GM18873 (cell line): ENCODE data around the gene CCDC97.
"Not testable (repeated sequence)": the region's sequence is repeated elsewhere in the genome, so short reads cannot be mapped to it uniquely, and the experiment has no call there.

ENCODE experiments used
- ATAC-seq: cut with Tn5 transposase; IDR thresholded peaks from one replicate; pipeline ENCODE4 v1.9.1; 2021; ENCODE audit warnings: mild to moderate bottlenecking, moderate library complexity, moderate number of reproducible peaks; ENCODE audit not compliant: unreplicated experiment, low FRiP score

Gene CCDC97

DNA sequence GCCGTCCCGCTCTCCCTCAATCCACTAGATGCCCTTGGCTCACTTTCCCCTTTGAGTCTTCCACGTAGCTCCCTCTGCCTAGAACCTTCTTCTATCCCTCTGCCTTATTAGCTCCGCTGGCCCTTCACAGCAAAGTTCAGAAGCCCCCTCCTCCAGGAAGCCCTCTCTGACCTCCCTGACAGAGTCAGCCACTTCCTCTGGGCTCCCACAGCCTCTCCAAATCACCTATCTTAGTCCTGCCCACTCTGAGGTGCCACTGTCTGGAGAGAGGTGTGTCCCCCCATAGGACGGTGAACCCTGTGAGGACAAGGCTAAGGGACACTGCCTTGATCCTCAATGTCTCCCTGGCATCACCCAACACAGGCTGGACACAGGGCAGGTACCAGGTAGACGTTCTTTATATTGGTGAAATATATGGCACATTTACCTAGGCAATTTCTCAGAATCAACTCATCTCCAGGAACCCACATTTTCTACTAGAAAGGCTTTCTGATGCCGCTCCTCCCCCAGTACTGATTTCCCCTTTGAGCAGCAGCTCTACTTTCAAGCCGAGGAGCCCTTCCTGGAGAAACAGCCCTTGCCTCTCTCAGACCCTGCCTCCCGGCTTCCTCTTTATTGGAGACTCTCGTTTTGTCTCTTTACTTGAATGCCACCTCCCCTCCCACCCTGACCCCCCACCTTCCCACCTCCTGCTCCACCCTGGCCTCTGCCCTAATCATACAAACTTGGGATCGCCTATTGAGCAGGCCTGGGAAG, 47.2 kb downstream of the CCDC97 start:
- no peak for ATAC-seq

DNA sequence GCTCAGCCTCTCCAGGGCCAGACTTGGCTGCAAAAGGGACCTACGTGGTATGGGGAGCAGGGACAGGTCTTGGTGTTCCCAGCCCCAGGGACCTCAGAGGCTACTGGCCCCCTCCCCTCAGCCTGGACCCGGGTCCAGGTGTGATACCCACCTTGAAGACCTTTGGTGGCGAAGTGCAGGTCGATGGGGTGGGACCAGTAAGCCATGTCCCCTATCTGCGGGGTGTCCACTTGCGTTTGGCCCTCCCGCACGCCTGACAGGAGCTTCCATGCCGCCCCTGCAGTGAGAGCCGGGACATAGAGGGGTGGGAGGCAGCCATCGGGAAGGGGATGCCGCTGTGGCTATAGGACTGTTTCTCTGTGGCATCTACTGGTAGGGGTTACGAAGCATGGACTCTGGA, 47.8 kb downstream of the CCDC97 start:
- no peak for ATAC-seq

DNA sequence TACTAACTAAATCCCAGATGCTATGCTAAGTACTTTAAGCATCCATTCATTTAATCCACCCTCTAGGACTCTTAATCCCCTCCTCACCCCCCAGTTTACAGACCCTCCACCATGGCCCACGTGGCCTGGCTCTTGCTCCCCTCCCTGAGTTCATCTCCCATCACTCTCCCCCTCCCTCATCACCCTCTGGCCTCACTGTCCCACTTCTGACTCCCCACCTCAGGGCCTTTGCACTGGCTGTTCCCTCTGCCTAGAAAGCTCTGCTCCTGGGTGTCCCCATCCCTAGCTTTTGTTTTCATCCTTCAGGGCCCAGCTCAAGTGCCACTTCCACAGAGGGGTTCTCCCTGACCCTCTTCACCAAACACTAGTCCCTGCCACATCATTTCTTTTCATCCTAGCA, 49.8 kb downstream of the CCDC97 start:
- no peak for ATAC-seq

DNA sequence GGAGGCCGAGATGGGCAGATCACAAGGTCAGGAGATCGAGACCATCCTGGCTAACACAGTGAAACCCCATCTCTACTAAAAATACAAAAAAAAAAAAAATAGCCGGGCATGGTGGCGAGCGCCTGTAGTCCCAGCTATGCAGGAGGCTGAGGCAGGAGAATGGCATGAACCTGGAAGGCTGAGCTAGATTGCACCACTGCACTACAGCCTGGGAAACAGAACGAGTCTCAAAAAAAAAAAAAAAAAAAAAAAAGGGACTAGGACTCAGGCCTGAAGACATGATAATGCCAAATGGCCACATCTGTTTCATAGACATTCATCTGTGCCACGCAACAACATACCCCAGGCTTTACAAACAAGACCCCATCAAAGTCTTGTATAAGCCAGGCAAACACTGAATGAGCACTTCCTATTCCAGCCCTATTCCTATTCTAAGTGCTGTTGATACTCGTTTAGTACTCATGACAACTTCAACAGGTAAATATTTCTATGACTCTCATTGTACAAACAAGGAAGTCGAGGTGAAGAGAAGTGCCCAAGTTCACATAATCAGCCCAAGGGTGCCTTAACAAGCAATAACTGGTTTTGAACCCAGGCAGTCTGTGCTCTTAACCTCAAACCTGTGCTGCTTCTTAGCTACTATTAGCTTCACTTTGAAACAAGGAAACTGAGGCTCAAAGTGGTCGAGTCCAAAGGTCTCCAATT, 52.3 kb downstream of the CCDC97 start:
- ATAC-seq, result no peak

DNA sequence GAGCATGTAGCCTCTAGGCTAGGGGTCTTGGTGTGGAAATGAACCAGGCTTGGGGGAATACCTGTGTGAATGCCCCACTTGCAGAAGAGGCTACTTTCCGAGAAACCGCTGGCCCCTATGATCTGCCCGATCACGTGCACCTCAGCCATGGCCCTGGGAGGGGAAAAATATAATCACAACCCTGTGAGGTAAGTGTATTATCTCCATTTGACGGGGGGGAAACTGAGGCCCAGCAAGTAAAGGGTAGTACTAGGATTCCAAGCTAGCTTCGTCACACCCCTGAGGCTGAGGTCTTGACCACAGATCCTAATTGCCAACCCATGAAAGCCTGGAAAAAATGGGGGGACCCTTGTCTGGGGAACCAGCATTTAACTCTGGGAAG, 53.4 kb downstream of the CCDC97 start:
- peak; percentile 3 for ATAC-seq

DNA sequence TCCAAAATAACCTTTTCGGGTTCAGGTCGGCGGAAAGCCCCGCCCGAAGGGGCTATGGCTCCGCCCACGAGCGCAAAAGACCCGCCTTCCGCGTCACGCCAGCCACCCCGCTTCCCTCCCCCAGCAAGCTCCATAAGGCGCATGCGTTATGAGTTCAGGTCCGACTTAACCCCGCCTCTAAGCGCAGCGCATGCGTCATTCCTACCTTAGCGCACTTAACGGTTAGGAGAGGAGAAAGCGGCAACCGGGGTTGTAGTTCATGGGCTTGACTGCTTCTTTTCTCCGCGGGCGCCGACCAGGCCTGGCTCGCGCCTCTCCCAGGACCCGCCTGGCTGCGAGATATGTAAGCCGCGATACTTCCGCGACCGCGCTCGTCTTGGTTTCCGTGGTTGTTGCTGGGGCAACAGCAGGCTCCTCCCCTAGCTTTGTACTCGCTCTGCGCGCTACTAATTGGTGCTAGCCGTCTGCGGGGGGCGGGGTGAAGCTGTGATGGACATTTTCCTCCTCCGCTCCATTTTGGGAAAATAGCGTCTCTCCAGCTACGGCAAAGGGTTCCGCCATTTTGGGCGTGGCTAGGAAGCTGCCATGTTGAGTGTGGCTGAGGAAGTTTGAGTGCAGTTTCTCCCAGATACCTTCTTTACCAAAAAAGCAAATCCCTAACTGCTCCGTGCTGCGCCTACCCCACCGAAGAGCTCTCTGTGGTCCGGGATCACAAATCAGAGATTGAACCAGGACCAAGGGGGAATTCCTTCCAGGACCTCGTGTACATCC, 54.0 kb downstream of the CCDC97 start, which contains the start of gene B9D2:
Gene B9D2 (minus strand): TSS at position 397 of the 771 bp plus-strand sequence. CDS start 630 bp downstream, outside the sequence.
- peak; percentile 75 for ATAC-seq

DNA sequence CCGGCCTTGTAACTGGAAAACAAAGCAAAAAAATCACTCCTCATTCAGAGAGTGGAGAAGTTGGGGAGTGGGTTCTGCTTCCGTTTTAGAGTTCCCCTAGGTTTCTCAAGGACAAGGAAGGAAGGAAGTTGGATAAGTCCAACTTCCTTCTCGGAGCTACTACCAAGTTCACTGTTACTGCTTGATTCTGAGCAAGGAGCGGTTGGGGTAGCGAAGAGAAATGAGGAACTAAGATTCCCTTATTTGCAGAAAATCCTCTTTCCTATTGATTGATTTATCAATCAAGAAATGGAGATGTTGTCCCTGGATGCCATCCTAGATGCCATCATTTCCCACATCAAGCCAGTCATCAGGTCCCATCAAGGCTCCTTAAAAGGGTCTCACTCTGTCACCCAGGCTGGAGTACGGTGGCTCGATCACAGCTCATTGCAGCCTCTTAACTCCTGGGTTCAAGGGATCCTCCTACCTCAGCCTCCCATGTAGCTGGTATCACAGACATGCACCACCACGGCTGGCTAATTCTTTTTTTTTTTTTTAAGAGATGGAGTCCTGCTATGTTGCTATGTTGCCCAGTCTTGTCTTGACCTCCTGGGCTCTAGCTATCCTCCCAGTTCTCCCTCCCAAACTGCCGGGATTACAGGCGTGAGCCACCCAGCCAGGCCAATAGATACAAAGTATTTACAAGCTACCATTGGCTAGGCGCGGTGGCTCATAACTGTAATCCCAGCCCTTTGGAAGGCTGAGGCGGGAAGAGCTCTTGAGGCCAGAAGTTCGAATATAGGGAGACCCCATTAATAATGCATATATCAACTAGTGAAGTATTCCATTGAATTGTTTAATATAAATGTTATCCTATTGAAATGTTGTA, 54.8 kb downstream of the CCDC97 start:
- ATAC-seq, result no peak

DNA sequence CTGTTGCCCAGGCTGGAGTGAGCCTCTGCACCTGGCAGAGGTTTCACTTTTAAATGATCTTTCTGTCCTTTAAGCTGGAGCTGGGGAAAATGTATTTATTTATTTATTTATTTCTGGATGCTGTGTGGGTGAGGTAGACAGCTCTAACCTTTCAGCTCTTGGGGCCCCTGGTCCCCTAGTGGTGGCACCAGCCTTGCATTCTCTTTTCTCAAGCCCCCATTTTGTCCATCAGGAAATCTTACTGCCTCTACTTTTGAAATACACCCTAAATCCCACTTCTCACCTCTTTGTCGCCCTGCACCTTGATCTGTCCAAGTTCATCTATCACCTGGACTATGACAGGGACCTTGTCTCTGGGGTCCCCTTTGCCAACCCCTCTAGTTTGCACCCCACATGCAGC, 56.1 kb downstream of the CCDC97 start:
- no peak for ATAC-seq

DNA sequence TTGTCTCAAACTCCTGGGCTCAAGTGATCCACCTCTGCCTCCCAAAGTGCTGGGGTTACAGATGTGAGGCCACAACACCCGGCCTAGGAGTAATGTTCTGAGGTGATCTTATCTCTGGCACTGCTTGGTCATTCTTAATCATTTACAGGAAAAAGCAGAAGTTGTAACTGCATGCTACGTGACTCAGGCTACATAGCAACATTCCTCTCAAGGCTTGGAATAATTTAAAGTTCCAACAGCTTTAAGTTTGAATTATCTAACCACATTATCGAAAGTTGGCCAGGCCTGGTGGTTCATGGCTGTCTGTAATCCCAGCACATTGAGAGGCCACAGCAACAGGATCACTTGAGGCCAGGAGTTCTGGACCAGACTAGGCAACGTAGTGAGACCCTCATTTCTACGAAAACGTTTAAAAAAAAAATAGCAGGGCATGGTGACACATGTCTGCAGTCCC, 57.9 kb downstream of the CCDC97 start:
- no peak for ATAC-seq

DNA sequence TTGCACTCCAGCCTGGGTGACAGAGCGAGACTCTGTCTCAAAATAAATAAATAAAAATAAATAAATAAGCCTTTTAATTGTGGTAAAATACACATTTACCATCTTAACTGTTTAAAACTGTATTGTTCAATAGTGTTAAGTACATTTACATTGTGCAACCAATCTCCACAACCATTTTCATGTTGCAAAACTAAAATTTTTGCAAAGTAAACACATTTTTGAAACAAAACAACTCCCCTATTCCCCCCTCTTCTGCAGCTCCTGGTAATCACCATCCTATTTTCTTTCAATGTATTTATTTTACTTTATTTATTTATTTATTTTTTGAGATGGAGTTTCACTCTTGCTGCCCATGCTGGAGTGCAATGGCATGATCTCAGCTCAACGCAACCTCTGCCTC, 59.8 kb downstream of the CCDC97 start:
- no peak for ATAC-seq

DNA sequence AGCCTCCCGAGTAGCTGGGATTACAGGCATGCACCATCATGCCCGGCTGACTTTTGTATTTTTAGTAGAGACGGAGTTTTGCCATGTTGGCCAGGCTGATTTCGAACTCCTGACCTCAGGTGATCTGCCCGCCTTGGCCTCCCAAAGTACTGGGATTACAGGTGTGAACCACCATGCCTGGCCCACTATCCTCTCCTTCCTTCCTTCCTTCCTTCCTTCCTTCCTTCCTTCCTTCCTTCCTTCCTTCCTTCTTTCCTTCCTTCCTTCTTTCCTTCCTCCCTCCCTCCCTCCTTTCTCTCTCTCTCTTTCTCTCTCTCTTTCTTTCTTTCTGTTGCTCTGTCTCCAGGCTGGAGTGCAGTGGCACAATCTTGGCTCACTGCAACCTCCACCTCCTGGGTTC, 61.1 kb downstream of the CCDC97 start:
- not testable (repeated sequence) for ATAC-seq

DNA sequence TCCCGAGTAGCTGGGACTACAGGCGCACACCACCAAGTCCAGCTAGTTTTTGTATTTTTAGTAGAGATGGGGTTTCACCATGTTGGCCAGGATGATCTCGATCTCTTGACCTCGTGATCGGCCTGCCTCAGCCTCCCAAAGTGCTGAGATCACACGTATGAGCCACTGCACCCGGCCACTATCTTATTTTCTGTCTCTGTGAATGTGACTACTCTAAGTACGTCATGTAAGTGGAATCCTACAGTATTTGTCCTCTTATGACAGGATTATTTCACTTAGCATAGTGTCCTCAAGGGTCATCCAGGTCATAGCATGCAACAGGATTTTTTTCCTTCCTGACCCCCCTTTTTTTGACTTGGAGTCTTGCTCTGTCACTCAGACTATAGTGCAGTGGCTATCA, 61.6 kb downstream of the CCDC97 start:
- ATAC-seq, result no peak

DNA sequence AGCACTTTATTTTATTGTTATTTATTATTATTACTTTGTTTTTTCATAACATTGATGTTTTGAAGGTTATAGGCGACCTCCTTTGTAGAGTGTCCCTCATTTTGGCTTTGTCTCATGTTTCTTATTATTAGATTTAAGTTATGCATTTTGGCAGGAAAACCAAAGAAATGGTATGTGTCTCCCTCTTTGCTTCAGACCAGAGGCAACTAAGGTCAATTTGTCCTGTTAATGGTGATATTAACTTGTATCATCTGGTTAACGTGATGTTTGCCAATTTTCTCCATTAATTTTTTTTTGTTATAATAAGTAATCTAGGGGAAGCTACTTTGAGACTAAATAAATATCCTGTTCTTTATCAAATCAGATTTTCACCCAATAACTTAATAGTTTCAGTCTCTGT, 62.5 kb downstream of the CCDC97 start:
- ATAC-seq, result no peak

DNA sequence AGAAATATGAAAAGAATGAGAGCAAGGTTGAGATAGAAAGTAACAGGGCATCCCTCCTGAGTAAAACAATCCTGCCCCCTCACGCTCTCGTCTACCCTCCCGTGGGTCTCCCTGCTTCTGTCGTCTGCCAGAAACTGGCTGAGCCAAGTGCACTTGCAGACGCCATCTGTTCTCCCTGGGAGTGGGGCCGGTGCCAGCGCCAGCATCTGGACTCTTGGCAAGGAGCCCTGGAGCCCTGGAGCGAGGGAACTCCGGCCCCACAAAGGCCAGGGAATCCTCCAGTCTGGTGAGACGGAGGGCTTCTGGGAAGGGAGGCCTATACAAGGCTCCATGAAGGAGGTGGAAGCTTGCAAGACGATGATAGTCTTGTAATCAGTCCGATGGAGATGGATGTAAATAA, 64.0 kb downstream of the CCDC97 start:
- ATAC-seq, result no peak
